SU-DHL-6 (cell line): ENCODE measurements around the gene AQP5.
"Not testable (repeated sequence)": the region's sequence is repeated elsewhere in the genome, so short reads cannot be mapped to it uniquely, and the experiment has no call there.

Source experiments
- H2AFZ ChIP-seq: fragments of 200-600 bp; sonication (generic); 2 replicates; pipeline ENCODE4 v1.6.1; 2014; ENCODE audit warnings: low read depth, mild to moderate bottlenecking, moderate library complexity, mixed read lengths, antibody characterized with exemption, low read length; ENCODE audit not compliant: severe bottlenecking
- H3F3A ChIP-seq: fragments of 200-600 bp; shearing (Covaris generic); 2 replicates; pipeline ENCODE4 v1.6.0; 2016; ENCODE audit warnings: antibody characterized with exemption, mild to moderate bottlenecking; ENCODE audit not compliant: insufficient read depth
- H3K27ac ChIP-seq: fragments of 200-600 bp; sonication (generic); 2 replicates; pipeline ENCODE4 v1.5.1; 2016; ENCODE audit warnings: low read depth, mild to moderate bottlenecking, low read length, moderate library complexity, mixed read lengths
- H3K27me3 ChIP-seq: fragments of 200-600 bp; sonication (generic), shearing (Covaris generic); 2 replicates; pipeline ENCODE4 v1.6.0; 2014; ENCODE audit warnings: mild to moderate bottlenecking, low read length
- H3K36me3 ChIP-seq: fragments of 200-600 bp; sonication (generic); 2 replicates; pipeline ENCODE4 v1.6.1; 2014; ENCODE audit warnings: mild to moderate bottlenecking, low read length, mixed read lengths
- H3K4me2 ChIP-seq: fragments of 300-600, 200-600 bp; shearing (Covaris generic), sonication (generic); 2 replicates; pipeline ENCODE4 v1.6.0; 2014; ENCODE audit warnings: low read length, low read depth, mild to moderate bottlenecking; ENCODE audit not compliant: poor library complexity, severe bottlenecking
- H3K4me3 ChIP-seq: fragments of 200-600 bp; sonication (generic); 2 replicates; pipeline ENCODE4 v1.5.1; 2014; ENCODE audit warnings: antibody characterized with exemption, low read length, mild to moderate bottlenecking, mixed read lengths; ENCODE audit not compliant: insufficient read depth, poor library complexity, severe bottlenecking
- H3K79me2 ChIP-seq: fragments of 200-600 bp; sonication (generic); 2 replicates; pipeline ENCODE4 v1.6.1; 2014; ENCODE audit warnings: mild to moderate bottlenecking, low read length, moderate library complexity; ENCODE audit not compliant: insufficient read depth
- H3K9ac ChIP-seq: fragments of 200-600 bp; sonication (generic); 2 replicates; pipeline ENCODE4 v1.7.0; 2014; ENCODE audit warnings: mild to moderate bottlenecking, low read length
- H3K9me2 ChIP-seq: fragments of 200-600 bp; sonication (generic); replicated peaks from 2 replicates; pipeline ENCODE4 v1.6.1; 2014; ENCODE audit warnings: low read length; ENCODE audit not compliant: insufficient read depth
- H3K9me3 ChIP-seq: fragments of 200-600 bp; sonication (generic); 2 replicates; pipeline ENCODE4 v1.6.1; 2014; ENCODE audit warnings: low read length, mixed read lengths; ENCODE audit not compliant: insufficient read depth
- H4K20me1 ChIP-seq: fragments of 200-600 bp; sonication (generic); 2 replicates; pipeline ENCODE4 v1.6.1; 2014; ENCODE audit warnings: low read depth, mild to moderate bottlenecking, antibody characterized with exemption, low read length, moderate library complexity, mixed read lengths
- CTCF ChIP-seq: fragments of 200-600 bp; sonication (generic); IDR thresholded peaks from one replicate; pipeline ENCODE4 v1.5.1; 2017; ENCODE audit warnings: antibody characterized with exemption, mild to moderate bottlenecking, low read length, moderate library complexity; ENCODE audit not compliant: insufficient read depth, poor library complexity, severe bottlenecking
- EZH2phosphoT487 ChIP-seq: fragments of 200-600 bp; sonication (generic), shearing (Covaris generic); conservative IDR thresholded peaks from 2 replicates; pipeline ENCODE4 v1.6.1; 2018; ENCODE audit warnings: mild to moderate bottlenecking, antibody characterized with exemption, low read length, moderate library complexity, mixed read lengths

AQP5 gene

GRCh38 chr12:49983892-49984291, 22.2 kb downstream of the AQP5 start:
- TF ChIP-seq EZH2phosphoT487: no peak
- TF ChIP-seq CTCF: no peak
- Histone ChIP-seq H2AFZ (no peak overlapping the region), H3K9me3 (no peaks in the 10 kb centered on the region), H3K9me2 (no peaks in the 10 kb centered on the region), H3K79me2 (no peaks in the 10 kb centered on the region), H3F3A (no peaks in the 10 kb centered on the region), H3K9ac (no peak overlapping the region), H3K4me2 (no peak overlapping the region), H3K27me3 (no peaks in the 10 kb centered on the region), H4K20me1 (no peaks in the 10 kb centered on the region; the same call in 1 of the 2 replicates), H3K4me3 (no peak overlapping the region), H3K36me3 (peaks cover 16% of the 10 kb centered on the region; the same call in 1 of the 2 replicates), H3K27ac (no peak overlapping the region)

GRCh38 chr12:49984476-49985359, 23.0 kb downstream of the AQP5 start:
- H3F3A ChIP-seq: no peaks in the 10 kb centered on the region
- H2AFZ ChIP-seq: no peak overlapping the region
- H3K4me3 ChIP-seq: no peak overlapping the region
- TF ChIP-seq CTCF (no peak), EZH2phosphoT487 (no peak)
- no peaks in the 10 kb centered on the region for H3K79me2 ChIP-seq
- no peaks in the 10 kb centered on the region for H3K27me3 ChIP-seq
- no peaks in the 10 kb centered on the region for H3K9me2 ChIP-seq
- no peaks in the 10 kb centered on the region; the same call in 1 of the 2 replicates for H4K20me1 ChIP-seq
- H3K9me3 ChIP-seq: no peaks in the 10 kb centered on the region
- no peak overlapping the region for H3K9ac ChIP-seq
- H3K36me3 ChIP-seq: peaks cover 21% of the 10 kb centered on the region; the same call in 1 of the 2 replicates
- no peak overlapping the region for H3K27ac ChIP-seq
- no peak overlapping the region for H3K4me2 ChIP-seq

GRCh38 chr12:49985981-49986380, 24.3 kb downstream of the AQP5 start:
- H3K27me3 ChIP-seq: no peaks in the 10 kb centered on the region
- H3K9me2 ChIP-seq: no peaks in the 10 kb centered on the region
- no peak overlapping the region for H3K27ac ChIP-seq
- no peak overlapping the region for H3K4me2 ChIP-seq
- H3K79me2 ChIP-seq: no peaks in the 10 kb centered on the region
- peaks cover 34% of the 10 kb centered on the region for H3K36me3 ChIP-seq
- no peaks in the 10 kb centered on the region for H3F3A ChIP-seq
- H3K9ac ChIP-seq: no peak overlapping the region
- H2AFZ ChIP-seq: no peak overlapping the region
- H4K20me1 ChIP-seq: no peaks in the 10 kb centered on the region; the same call in 1 of the 2 replicates
- no peak overlapping the region for H3K4me3 ChIP-seq
- no peak for TF ChIP-seq CTCF
- no peak for TF ChIP-seq EZH2phosphoT487
- H3K9me3 ChIP-seq: no peaks in the 10 kb centered on the region

GRCh38 chr12:49986476-49986875, 24.8 kb downstream of the AQP5 start:
- not testable (repeated sequence) for H3K4me2 ChIP-seq, H3F3A ChIP-seq, H3K9me3 ChIP-seq

More at GRCh38 chr12:49986476-49986875, 24.8 kb downstream of the AQP5 start:
- H3K36me3 ChIP-seq: peaks cover 36% of the 10 kb centered on the region
- not testable (repeated sequence) for H3K9ac ChIP-seq, H2AFZ ChIP-seq, H4K20me1 ChIP-seq, H3K9me2 ChIP-seq, H3K79me2 ChIP-seq, H3K27ac ChIP-seq, H3K27me3 ChIP-seq, H3K4me3 ChIP-seq
